ENCODE data around the gene DHX36.

DNA sequence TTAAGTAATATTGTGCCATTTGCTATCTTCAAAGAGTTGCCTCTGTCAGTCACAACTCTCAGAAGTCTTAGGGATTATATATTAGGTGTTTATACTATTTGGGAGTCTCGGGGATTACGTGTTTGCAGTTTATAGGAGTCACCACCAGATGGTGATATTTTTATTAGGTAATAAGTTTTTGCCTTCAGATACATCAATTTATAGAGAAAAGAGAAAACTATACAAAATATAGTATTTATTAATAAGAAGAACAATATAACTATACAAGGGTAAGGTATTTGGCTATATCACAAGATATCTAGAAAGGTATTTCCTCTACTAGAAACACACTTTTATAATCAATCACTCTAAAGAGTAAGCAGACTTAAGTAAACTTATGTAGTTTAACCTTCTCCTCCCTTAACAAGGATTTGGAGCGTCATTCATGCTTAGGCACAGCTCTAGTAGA lies 10.7 kb upstream of the DHX36 start:
- TF ChIP-seq ZNF776 (tag by site-specific recombination; IDR thresholded peaks at IDR 0.05; ENCODE audit: borderline replicate concordance) (no peak), YY1 (tag by site-specific recombination; IDR thresholded peaks at IDR 0.05) (no peak), ZBTB21 (tag by site-specific recombination; IDR thresholded peaks at IDR 0.05) (no peak), KLF10 (tag by site-specific recombination; IDR thresholded peaks at IDR 0.05) (no peak), ZNF549 (tag by site-specific recombination; IDR thresholded peaks at IDR 0.05) (no peak), ZNF175 (tag by site-specific recombination; IDR thresholded peaks at IDR 0.05) (no peak), KLF1 (tag by site-specific recombination; IDR thresholded peaks at IDR 0.05) (no peak), HOXA7 (CRISPR knock-in tag; IDR thresholded peaks at IDR 0.05; ENCODE audit: borderline replicate concordance) (no peak), ZNF121 (tag by site-specific recombination; IDR thresholded peaks at IDR 0.05) (no peak), ZNF292 (tag by site-specific recombination; IDR thresholded peaks at IDR 0.05; ENCODE audit: borderline replicate concordance, low read depth) (no peak)
- TF ChIP-seq, protein P1, sequence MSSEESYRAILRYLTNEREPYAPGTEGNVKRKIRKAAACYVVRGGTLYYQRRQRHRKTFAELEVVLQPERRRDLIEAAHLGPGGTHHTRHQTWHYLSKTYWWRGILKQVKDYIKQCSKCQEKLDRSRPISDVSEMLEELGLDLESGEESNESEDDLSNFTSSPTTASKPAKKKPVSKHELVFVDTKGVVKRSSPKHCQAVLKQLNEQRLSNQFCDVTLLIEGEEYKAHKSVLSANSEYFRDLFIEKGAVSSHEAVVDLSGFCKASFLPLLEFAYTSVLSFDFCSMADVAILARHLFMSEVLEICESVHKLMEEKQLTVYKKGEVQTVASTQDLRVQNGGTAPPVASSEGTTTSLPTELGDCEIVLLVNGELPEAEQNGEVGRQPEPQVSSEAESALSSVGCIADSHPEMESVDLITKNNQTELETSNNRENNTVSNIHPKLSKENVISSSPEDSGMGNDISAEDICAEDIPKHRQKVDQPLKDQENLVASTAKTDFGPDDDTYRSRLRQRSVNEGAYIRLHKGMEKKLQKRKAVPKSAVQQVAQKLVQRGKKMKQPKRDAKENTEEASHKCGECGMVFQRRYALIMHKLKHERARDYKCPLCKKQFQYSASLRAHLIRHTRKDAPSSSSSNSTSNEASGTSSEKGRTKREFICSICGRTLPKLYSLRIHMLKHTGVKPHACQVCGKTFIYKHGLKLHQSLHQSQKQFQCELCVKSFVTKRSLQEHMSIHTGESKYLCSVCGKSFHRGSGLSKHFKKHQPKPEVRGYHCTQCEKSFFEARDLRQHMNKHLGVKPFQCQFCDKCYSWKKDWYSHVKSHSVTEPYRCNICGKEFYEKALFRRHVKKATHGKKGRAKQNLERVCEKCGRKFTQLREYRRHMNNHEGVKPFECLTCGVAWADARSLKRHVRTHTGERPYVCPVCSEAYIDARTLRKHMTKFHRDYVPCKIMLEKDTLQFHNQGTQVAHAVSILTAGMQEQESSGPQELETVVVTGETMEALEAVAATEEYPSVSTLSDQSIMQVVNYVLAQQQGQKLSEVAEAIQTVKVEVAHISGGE (tag by site-specific recombination; conservative IDR thresholded peaks at IDR 0.05; ENCODE audit: low read depth) = no peak
- TF ChIP-seq, protein P2, sequence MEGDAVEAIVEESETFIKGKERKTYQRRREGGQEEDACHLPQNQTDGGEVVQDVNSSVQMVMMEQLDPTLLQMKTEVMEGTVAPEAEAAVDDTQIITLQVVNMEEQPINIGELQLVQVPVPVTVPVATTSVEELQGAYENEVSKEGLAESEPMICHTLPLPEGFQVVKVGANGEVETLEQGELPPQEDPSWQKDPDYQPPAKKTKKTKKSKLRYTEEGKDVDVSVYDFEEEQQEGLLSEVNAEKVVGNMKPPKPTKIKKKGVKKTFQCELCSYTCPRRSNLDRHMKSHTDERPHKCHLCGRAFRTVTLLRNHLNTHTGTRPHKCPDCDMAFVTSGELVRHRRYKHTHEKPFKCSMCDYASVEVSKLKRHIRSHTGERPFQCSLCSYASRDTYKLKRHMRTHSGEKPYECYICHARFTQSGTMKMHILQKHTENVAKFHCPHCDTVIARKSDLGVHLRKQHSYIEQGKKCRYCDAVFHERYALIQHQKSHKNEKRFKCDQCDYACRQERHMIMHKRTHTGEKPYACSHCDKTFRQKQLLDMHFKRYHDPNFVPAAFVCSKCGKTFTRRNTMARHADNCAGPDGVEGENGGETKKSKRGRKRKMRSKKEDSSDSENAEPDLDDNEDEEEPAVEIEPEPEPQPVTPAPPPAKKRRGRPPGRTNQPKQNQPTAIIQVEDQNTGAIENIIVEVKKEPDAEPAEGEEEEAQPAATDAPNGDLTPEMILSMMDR (tag by site-specific recombination; IDR thresholded peaks at IDR 0.05) = no peak
- TF ChIP-seq, protein P3, sequence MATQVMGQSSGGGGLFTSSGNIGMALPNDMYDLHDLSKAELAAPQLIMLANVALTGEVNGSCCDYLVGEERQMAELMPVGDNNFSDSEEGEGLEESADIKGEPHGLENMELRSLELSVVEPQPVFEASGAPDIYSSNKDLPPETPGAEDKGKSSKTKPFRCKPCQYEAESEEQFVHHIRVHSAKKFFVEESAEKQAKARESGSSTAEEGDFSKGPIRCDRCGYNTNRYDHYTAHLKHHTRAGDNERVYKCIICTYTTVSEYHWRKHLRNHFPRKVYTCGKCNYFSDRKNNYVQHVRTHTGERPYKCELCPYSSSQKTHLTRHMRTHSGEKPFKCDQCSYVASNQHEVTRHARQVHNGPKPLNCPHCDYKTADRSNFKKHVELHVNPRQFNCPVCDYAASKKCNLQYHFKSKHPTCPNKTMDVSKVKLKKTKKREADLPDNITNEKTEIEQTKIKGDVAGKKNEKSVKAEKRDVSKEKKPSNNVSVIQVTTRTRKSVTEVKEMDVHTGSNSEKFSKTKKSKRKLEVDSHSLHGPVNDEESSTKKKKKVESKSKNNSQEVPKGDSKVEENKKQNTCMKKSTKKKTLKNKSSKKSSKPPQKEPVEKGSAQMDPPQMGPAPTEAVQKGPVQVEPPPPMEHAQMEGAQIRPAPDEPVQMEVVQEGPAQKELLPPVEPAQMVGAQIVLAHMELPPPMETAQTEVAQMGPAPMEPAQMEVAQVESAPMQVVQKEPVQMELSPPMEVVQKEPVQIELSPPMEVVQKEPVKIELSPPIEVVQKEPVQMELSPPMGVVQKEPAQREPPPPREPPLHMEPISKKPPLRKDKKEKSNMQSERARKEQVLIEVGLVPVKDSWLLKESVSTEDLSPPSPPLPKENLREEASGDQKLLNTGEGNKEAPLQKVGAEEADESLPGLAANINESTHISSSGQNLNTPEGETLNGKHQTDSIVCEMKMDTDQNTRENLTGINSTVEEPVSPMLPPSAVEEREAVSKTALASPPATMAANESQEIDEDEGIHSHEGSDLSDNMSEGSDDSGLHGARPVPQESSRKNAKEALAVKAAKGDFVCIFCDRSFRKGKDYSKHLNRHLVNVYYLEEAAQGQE (tag by site-specific recombination; IDR thresholded peaks at IDR 0.05) = no peak

Measured in HEK293 (cell line).